ENCODE measurements around the gene NBPF1.

GRCh38 chr1:16608838-16609560, 4.4 kb downstream of the NBPF1 start:
- TF ChIP-seq REST (IDR thresholded peaks at IDR 0.05; ENCODE audit: low read depth) = no peak
- no peak for TF ChIP-seq CEBPB (IDR thresholded peaks at IDR 0.05)
- no peak for TF ChIP-seq EP300 (IDR thresholded peaks at IDR 0.05; ENCODE audit: borderline replicate concordance)
- no peak for TF ChIP-seq NFIC (IDR thresholded peaks at IDR 0.05)
- no peak for TF ChIP-seq MAX (IDR thresholded peaks at IDR 0.05)
- TF ChIP-seq FOXM1 (IDR thresholded peaks at IDR 0.05; ENCODE audit: borderline replicate concordance, low read depth) = no peak
